Osteocyte (in vitro differentiated cells): ENCODE results near the gene FILIP1. TPM values are rescaled to one million over a fixed set of nuclear protein-coding genes. Genes with fewer than 3 reads are reported as not detected.

Source experiments
- DNase-seq: peaks from one replicate; pipeline ENCODE4 v3.0.0; 2021; ENCODE audit warnings: mixed read lengths; ENCODE audit not compliant: unreplicated experiment; ENCODE audit errors: extremely low spot score
- H3K27ac Mint-ChIP-seq: one replicate; pipeline ENCODE4 v1.8.0; 2021; ENCODE audit warnings: mild to moderate bottlenecking, mixed read lengths; ENCODE audit not compliant: unreplicated experiment
- H3K27me3 Mint-ChIP-seq: one replicate; pipeline ENCODE4 v1.8.0; 2021; ENCODE audit warnings: mixed read lengths; ENCODE audit not compliant: unreplicated experiment
- H3K36me3 Mint-ChIP-seq: one replicate; pipeline ENCODE4 v1.8.0; 2021; ENCODE audit warnings: mixed read lengths; ENCODE audit not compliant: unreplicated experiment
- H3K4me1 Mint-ChIP-seq: one replicate; pipeline ENCODE4 v1.8.0; 2021; ENCODE audit warnings: mixed read lengths; ENCODE audit not compliant: unreplicated experiment
- H3K4me3 Mint-ChIP-seq: one replicate; pipeline ENCODE4 v1.8.0; 2021; ENCODE audit warnings: mild to moderate bottlenecking, moderate library complexity, mixed read lengths; ENCODE audit not compliant: unreplicated experiment
- H3K9me3 Mint-ChIP-seq: one replicate; pipeline ENCODE4 v1.8.0; 2021; ENCODE audit warnings: mixed read lengths; ENCODE audit not compliant: unreplicated experiment
- total RNA-seq: library from RNA; stranded (reverse); gene quantifications from 2 replicates; pipeline ENCODE4 v1.2.1, GENCODE V29; 2021
- TF ChIP-seq, protein P1 (sequence below): fragments of 200-600 bp; sonication (generic); IDR thresholded peaks from 2 replicates; pipeline ENCODE4 v1.5.0; 2021; ENCODE audit warnings: antibody characterized with exemption, mild to moderate bottlenecking, moderate library complexity

FILIP1 gene
- total RNA-seq, 1 donor from 2014 or later = 0.05 TPM

DNA sequence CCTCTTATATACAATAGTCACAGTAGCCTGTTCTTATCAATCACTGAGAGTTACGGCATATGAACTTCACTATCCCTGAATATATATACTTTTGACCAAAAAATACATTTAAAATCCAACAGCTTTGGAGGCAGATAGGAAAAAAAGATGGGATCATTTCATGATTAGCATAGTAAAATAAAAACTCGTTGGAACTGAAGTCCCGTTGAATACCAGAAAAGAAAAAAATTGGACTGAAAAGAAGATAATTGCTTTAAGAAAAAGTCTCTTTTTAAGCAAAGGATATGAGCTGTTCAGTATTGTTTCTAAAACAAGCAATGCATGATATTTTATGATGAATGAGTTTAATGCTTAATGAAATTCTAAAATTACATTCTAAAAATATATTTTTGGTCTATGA lies 4.4 kb upstream of the FILIP1 start:
- TF ChIP-seq, protein P1, sequence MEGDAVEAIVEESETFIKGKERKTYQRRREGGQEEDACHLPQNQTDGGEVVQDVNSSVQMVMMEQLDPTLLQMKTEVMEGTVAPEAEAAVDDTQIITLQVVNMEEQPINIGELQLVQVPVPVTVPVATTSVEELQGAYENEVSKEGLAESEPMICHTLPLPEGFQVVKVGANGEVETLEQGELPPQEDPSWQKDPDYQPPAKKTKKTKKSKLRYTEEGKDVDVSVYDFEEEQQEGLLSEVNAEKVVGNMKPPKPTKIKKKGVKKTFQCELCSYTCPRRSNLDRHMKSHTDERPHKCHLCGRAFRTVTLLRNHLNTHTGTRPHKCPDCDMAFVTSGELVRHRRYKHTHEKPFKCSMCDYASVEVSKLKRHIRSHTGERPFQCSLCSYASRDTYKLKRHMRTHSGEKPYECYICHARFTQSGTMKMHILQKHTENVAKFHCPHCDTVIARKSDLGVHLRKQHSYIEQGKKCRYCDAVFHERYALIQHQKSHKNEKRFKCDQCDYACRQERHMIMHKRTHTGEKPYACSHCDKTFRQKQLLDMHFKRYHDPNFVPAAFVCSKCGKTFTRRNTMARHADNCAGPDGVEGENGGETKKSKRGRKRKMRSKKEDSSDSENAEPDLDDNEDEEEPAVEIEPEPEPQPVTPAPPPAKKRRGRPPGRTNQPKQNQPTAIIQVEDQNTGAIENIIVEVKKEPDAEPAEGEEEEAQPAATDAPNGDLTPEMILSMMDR = no peak
- Mint-ChIP-seq H3K9me3 (no peaks in the 10 kb centered on the region), H3K27ac (no peak overlapping the region), H3K4me3 (no peak overlapping the region), H3K36me3 (no peaks in the 10 kb centered on the region), H3K27me3 (peaks cover 7% of the 10 kb centered on the region), H3K4me1 (peaks cover 11% of the 10 kb centered on the region)
- no peak for DNase-seq

DNA sequence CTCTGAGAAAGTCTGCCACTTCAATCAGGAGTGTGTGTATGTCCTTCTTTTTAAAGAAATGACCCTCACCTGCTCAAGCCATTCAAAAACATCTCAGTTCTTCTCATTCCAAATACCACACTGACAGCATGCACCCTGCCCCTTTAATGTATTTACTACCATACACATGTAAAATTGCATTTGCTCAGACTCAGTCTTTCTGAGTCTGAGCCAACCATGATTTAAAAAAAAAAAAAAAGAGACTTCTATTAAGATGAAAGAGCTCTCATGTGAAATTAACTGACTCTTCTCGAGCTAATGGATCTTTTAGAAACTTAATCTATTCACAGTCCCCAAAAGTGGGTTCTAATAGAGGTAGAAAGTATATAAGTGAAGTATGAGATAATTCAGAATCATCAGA lies 1.4 kb upstream of the FILIP1 start:
- Mint-ChIP-seq H3K4me1 (peaks cover 11% of the 10 kb centered on the region), H3K9me3 (no peaks in the 10 kb centered on the region), H3K4me3 (no peak overlapping the region), H3K27ac (no peak overlapping the region), H3K36me3 (no peaks in the 10 kb centered on the region), H3K27me3 (peaks cover 8% of the 10 kb centered on the region)
- no peak for DNase-seq
- TF ChIP-seq, protein P1 = no peak

DNA sequence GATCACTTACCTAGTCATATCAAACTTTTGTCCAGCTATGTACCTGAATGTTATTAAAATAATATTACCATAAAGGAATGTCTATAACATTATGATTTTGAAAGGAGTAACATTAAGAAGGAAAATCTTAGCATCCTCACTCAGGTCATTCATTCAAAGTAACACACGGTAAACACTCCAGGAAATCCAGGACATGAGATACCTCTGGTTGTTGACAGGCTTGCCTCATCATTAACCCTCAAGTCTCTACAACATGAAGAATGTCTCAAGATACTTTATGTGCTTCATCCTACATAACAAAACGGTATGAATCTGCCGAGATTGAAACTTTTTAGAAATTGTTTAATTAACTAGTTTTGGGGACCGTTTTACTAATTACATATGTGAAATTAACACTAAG lies 690 bp upstream of the FILIP1 start:
- H3K4me3 Mint-ChIP-seq = no peak overlapping the region
- no peak overlapping the region for H3K27ac Mint-ChIP-seq
- peaks cover 11% of the 10 kb centered on the region for H3K4me1 Mint-ChIP-seq
- no peaks in the 10 kb centered on the region for H3K9me3 Mint-ChIP-seq
- TF ChIP-seq, protein P1 = no peak
- no peaks in the 10 kb centered on the region for H3K36me3 Mint-ChIP-seq
- peaks cover 8% of the 10 kb centered on the region for H3K27me3 Mint-ChIP-seq
- no peak for DNase-seq

DNA sequence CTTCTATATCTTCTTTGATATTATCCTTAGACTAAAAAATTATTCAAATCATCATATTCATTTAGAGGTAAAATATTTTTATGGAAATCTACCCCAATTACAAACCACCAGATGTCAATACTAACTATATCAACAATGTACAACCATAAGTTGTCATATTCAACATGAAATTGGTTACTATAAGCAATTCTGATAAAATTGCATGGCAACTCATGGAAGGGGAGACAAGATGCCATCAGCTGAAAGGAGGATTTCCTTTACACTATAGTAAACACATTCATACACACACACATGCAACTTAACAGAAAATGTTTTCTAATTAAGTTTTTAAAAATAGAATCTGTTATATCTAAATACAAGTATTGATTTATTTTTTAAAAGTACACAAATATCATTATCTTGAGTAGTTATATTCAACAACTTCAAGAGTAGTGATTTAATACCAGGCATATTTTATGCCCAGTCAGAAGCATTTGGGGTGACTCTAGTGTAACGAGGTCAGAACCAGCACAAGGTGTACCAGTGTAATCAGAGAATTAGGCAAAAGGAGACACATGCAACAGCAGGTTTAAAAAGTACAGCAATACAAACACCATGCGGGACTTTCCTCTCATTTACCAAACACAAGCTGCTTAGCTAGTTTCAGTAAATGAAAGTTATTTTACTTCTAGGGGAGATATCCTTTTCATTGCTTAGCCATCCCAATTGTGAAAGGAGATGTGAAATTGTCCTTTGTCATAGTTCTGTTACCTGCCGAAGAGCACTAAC lies 1.0 kb downstream of the FILIP1 start:
- Mint-ChIP-seq H3K27ac (no peak overlapping the region), H3K36me3 (no peaks in the 10 kb centered on the region), H3K27me3 (peaks cover 12% of the 10 kb centered on the region), H3K4me3 (no peak overlapping the region), H3K4me1 (peaks cover 17% of the 10 kb centered on the region), H3K9me3 (no peaks in the 10 kb centered on the region)
- TF ChIP-seq, protein P1 = no peak
- no peak for DNase-seq

DNA sequence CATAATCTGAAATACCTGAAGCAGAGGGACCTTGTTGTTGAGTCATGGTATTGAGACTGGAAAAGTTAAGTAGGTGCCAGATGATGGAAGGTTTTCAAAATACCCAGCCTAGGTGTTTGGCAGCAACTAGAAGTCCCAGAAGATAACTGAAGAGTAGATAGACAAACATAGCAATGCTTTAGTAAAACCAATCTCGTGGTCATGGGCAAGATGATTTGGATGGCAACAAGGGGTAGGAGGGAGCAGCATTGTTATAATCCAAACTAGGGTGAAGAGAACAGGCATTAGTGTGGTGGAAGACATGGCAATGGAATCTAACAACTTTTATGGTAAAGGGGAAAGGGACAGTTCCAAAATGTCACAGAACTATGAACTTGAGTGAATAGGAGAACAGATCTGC lies 2.3 kb downstream of the FILIP1 start:
- no peaks in the 10 kb centered on the region for H3K36me3 Mint-ChIP-seq
- H3K27me3 Mint-ChIP-seq = peaks cover 12% of the 10 kb centered on the region
- peaks cover 15% of the 10 kb centered on the region for H3K4me1 Mint-ChIP-seq
- H3K4me3 Mint-ChIP-seq = no peak overlapping the region
- DNase-seq = no peak
- TF ChIP-seq, protein P1 = no peak
- H3K9me3 Mint-ChIP-seq = no peaks in the 10 kb centered on the region
- no peak overlapping the region for H3K27ac Mint-ChIP-seq
